IMR-90 (cell line): ENCODE measurements around the gene DHX9.

Experiments
- BHLHE40 ChIP-seq: fragments of 150-350 bp; IDR thresholded peaks from 2 replicates; pipeline ENCODE4 v1.6.1; 2016; ENCODE audit warnings: mild to moderate bottlenecking, low read depth, low read length
- MAFK ChIP-seq: IDR thresholded peaks from 2 replicates; pipeline ENCODE4 v1.6.1; 2012; ENCODE audit warnings: low read depth, low read length, improper control_type of control experiment
- MAZ ChIP-seq: IDR thresholded peaks from 2 replicates; pipeline ENCODE4 v1.6.1; 2012; ENCODE audit warnings: low read depth, mild to moderate bottlenecking, low read length, improper control_type of control experiment, moderate library complexity, borderline replicate concordance
- MXI1 ChIP-seq: IDR thresholded peaks from 2 replicates; pipeline ENCODE4 v1.6.1; 2012; ENCODE audit warnings: low read depth, mild to moderate bottlenecking, low read length, moderate library complexity, borderline replicate concordance
- POLR2A ChIP-seq: IDR thresholded peaks from 2 replicates; pipeline ENCODE4 v1.6.1; 2012; ENCODE audit warnings: mild to moderate bottlenecking, low read depth, low read length
- RAD21 ChIP-seq: IDR thresholded peaks from 2 replicates; pipeline ENCODE4 v1.6.1; 2012; ENCODE audit warnings: low read length, improper control_type of control experiment
- TF ChIP-seq, protein P1 (sequence below): conservative IDR thresholded peaks from 2 replicates; pipeline ENCODE4 v1.5.1; 2012; ENCODE audit warnings: mild to moderate bottlenecking, low read depth, low read length, improper control_type of control experiment

DNA sequence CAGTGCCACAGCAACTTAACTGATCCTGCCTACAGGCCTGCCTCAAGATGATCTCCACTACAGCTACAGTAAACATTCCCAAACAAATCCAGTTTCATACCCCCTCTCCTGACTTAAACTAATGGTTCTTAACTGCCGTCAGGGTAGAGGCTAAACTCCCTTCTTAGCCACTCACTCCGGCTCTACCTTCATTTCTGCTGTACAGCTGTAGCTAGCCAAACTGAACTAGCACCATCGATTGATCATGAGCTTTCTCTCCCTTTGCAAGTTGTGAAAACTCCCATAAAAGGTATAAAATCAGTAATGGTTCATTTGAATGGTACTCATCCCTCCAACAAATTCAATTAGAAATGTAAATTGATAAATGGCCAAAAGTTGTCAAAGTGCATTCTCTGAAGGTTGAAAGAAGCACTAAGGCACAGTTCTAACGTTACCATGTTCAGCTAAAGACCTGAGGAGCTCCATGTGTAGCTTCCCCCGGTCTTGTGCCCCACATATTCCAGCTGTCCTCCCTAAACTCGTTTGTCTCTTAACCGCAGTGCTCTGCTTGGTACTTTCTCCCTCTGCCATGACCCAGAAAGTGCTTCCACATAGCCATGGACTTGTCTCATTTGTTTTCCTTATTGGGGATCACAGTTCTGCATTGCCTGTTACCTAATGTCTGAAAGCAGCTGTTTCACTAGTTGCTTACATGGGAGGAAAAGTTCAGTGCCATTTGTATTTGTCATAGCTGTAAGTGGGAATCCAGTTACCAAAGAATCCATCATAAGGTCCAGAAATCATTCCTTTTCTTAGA is 49.8 kb downstream of the DHX9 start:
- TF ChIP-seq POLR2A (no peak), MAZ (no peak), MXI1 (no peak), MAFK (no peak), RAD21 (no peak), BHLHE40 (no peak)
- TF ChIP-seq, protein P1, sequence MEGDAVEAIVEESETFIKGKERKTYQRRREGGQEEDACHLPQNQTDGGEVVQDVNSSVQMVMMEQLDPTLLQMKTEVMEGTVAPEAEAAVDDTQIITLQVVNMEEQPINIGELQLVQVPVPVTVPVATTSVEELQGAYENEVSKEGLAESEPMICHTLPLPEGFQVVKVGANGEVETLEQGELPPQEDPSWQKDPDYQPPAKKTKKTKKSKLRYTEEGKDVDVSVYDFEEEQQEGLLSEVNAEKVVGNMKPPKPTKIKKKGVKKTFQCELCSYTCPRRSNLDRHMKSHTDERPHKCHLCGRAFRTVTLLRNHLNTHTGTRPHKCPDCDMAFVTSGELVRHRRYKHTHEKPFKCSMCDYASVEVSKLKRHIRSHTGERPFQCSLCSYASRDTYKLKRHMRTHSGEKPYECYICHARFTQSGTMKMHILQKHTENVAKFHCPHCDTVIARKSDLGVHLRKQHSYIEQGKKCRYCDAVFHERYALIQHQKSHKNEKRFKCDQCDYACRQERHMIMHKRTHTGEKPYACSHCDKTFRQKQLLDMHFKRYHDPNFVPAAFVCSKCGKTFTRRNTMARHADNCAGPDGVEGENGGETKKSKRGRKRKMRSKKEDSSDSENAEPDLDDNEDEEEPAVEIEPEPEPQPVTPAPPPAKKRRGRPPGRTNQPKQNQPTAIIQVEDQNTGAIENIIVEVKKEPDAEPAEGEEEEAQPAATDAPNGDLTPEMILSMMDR: no peak
